GM08714 (cell line): ENCODE measurements around the gene PER3.

Experiments used
- H3K4me3 ChIP-seq: fragments of 200-500 bp; sonication (Bioruptor generic); 2 replicates; pipeline ENCODE4 v1.5.1; 2014; ENCODE audit warnings: mild to moderate bottlenecking, low read length, inconsistent platforms
- ZNF274 ChIP-seq: IDR thresholded peaks from 2 replicates; pipeline ENCODE4 v1.6.1; 2012; ENCODE audit warnings: mild to moderate bottlenecking, low read depth, low read length

PER3 gene

DNA sequence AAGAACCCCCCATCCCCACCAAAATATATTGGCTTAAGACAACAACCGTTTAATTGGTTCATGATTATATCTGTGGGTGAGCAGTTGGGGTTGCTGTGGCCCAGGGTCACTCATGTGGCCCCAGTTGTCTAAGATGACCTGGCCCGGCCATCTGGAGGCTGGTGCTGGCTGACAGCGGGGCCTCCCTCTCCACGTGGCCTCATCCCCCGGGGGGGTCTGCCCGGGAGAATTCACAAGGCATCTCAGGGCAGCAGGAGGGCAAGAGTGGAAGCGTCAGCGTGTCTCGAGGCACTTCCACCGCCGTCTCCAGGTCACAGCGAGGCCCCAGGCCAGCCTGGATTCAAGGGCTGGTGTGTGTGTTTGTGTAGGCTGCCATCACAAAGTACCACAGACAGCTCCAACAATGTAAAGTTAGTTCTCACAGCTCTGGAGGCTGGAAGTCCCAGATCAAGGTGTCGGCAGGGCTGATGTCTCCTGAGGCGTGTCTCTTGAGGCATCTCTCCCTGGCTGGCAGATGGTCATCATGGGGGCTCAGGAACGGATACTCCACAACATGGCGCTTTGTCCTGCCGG, 79.8 kb downstream of the PER3 start:
- no peak for TF ChIP-seq ZNF274
- no peak overlapping the region for H3K4me3 ChIP-seq

GRCh38 chr1:7865978-7866377, 81.9 kb downstream of the PER3 start:
- H3K4me3 ChIP-seq: no peak overlapping the region

DNA sequence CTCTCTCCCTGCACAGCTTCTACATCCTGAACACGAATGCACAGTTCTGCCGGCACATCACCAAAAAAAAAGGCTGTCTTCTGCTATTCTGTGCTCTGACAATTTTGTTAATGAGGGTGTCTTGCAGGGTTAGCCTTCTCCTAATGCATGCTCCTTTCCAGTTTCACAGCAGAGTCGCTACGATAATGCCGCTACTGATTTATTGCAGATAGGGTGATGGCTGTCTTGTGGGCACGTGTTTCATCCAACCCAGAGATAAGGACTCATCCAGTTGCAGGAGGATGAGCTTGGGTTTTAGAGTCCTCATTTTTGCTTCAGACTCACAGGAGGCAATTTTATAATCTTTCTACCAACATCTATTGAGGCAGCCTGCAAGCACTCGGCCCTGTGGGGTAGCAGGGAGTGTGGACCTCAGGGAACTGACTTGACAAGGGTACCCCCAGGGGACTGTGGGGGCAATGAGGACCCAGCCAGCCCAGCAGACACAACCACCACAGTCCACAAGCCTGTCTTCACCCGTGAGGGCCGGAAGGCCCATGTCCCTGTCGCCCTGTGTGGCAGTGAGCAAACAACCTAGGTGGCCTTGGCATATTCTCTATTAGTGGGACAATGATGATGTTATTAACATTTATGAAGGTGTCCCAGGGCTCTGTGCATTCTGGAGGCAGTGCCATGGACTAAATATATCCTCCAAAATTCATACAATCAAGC, 84.1 kb downstream of the PER3 start:
- no peak overlapping the region for H3K4me3 ChIP-seq
- no peak for TF ChIP-seq ZNF274

More at GRCh38 chr1:7865978-7866377, 81.9 kb downstream of the PER3 start:
- no peak for TF ChIP-seq ZNF274

GRCh38 chr1:7869136-7869920, 85.2 kb downstream of the PER3 start:
- no peak overlapping the region for H3K4me3 ChIP-seq
- no peak for TF ChIP-seq ZNF274

DNA sequence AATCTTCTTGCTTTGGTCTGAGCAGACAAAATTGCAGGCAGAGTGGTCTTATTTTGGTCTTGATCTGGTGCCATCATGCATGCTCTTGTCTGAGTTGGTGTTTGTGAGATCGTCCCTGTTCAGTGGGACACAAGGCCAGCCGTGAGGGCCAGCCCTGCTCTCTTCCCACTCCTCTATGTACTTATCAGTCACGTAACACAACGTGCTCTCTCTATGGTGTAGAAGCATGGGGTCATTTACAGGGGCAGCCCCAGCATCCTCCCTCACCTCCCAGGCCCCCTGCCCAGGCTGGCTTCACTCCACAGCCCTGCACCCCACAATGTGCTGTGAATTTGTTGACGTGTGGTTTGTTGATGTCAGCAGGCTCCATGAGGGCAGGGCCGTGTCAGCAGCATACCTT, 87.0 kb downstream of the PER3 start:
- no peak overlapping the region for H3K4me3 ChIP-seq
- TF ChIP-seq ZNF274: no peak

DNA sequence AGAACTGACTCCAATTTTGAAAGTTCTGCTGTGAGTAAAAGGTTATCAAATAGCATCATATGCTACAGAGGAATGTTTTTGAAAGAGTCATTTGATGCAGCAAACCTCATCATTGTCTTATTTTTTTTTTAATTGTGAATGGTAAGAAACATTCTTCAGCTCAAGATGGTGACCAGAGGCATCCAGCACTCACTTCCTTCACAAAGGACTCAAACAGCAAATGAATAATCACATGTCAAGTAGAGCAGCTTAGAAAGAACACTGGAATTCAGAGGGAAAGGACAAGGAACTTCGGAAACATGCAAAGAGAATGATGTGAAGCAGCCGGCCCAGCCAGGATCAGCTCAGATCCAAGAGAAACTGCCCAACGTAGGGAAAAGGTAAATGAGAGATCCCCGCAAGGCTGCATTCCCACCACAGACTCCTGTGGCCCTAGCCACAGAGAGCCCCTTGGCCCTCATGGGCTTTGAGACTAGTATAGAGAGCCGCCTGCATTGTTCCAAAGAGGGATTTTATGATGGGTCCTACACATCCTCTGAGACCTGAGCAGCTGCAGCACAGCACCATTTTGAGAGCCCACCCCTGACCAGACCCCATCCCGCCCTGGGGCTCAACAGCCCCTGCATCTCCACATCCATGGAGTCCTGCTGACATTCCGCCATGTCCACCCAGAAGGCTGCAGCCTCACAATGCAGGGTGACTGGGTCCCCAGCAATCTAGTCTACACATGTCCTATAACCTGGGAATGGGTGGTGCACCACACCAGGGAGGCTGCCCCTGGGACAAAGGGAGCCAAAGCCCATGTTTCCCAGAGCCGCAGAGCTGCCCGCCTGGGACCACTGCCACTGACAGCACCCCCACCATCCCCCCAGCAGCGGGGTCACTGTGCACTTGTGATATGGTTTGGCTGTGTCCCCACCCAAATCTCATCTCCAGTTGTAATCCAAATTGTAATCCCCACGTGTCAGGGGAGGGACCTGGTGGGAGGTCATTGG, 90.0 kb downstream of the PER3 start:
- TF ChIP-seq ZNF274: no peak
- H3K4me3 ChIP-seq: no peak overlapping the region

DNA sequence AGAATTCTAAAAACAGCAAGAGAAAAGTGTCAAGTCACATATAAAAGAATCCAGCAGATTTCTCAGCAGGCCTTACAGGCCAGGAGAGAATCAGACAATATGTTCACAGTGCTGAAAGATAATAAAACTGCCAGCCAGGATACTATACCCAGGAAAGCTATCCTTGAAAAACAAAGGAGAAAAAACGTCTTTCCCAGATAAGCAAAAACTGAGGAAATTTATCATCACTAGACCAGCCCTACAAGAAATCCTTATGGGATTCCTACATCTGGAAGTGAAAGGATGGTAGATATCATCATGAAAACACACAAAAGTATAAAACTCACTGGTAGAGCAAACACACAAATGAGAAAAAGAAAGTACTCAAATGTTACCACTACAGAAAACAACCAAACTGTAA, 93.9 kb downstream of the PER3 start:
- H3K4me3 ChIP-seq: no peak overlapping the region
- no peak for TF ChIP-seq ZNF274

- no peak overlapping the region for H3K4me3 ChIP-seq
Observed at GRCh38 chr1:7879228-7879627, 95.1 kb downstream of the PER3 start.

GRCh38 chr1:7884757-7885156, 100.7 kb downstream of the PER3 start:
- no peak for TF ChIP-seq ZNF274
- no peak overlapping the region for H3K4me3 ChIP-seq

More at GRCh38 chr1:7879228-7879627, 95.1 kb downstream of the PER3 start:
- no peak for TF ChIP-seq ZNF274

GRCh38 chr1:7885513-7886404, 101.7 kb downstream of the PER3 start:
- TF ChIP-seq ZNF274: no peak
- no peak overlapping the region for H3K4me3 ChIP-seq

GRCh38 chr1:7886405-7886745, 102.3 kb downstream of the PER3 start:
- TF ChIP-seq ZNF274: no peak
- H3K4me3 ChIP-seq: no peak overlapping the region

DNA sequence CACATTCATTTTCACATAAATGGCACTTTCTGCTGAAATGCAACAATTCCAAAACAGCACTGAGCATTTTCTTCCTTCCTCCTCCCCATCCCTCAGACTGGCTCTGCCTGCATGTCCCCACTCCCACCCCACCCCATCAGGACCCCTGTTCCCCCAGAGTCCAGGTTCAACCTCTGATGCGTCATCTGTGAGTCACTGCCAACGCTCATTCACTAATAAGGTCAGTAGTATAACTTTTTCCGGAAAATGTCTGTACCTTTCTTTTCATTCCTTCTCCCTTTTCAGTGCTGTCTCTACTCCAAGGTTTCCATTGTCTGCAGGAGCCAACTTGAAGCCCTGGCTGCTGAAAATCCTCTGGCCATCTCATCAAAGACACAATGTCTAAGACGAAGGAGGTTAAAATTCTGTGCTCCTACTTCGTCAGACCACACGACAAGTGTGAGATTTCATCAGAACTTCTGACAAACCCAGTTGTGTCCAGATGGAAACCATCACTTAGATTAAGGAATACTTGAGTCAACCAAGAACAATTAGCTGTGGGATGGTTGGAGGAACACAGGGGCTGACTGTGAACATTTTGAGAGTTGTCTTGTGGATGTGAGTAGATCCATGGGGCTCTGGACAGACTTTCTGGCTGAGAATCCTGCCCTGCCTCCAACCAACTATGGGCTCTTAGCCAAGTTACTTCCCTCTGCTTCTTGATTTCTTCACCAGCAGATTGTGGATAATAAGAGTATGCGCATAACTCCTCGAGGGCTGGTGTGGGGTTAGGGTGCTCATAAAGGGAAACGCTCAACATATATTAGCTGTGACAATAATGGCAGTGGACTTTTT, 104.4 kb downstream of the PER3 start:
- TF ChIP-seq ZNF274: no peak
- H3K4me3 ChIP-seq: no peak overlapping the region
